Memory B cell (primary cell): Measurements from ENCODE around the gene INSIG1.

ENCODE experiments used
- ATAC-seq: fragments of 150-1000 bp; cut with Tn5 transposase; 2 replicates; pipeline ENCODE4 v1.10.0; 2021; ENCODE audit warnings: low read depth, mild to moderate bottlenecking, moderate library complexity
- DNase-seq, 2 donors: peaks; one replicate each; pipeline ENCODE4 v3.0.0; 2022; ENCODE audit warnings: low spot score in 2 of 2
- H3K27ac Mint-ChIP-seq: one replicate; pipeline ENCODE4 v1.8.0; 2022; ENCODE audit warnings: mild to moderate bottlenecking, moderate library complexity, mixed read lengths
- H3K27me3 Mint-ChIP-seq: one replicate; pipeline ENCODE4 v1.8.0; 2022; ENCODE audit warnings: mixed read lengths
- H3K36me3 Mint-ChIP-seq: one replicate; pipeline ENCODE4 v1.8.0; 2022; ENCODE audit warnings: mild to moderate bottlenecking, mixed read lengths
- H3K4me1 Mint-ChIP-seq: one replicate; pipeline ENCODE4 v1.8.0; 2022; ENCODE audit warnings: mixed read lengths
- H3K4me3 Mint-ChIP-seq: one replicate; pipeline ENCODE4 v1.8.0; 2022; ENCODE audit warnings: mild to moderate bottlenecking, moderate library complexity, mixed read lengths
- H3K9me3 Mint-ChIP-seq: one replicate; pipeline ENCODE4 v1.8.0; 2022; ENCODE audit warnings: mixed read lengths

INSIG1 gene

GRCh38 chr7:155260498-155260872 is 37.2 kb upstream of the INSIG1 start:
- Mint-ChIP-seq H3K36me3 (no peaks in the 10 kb centered on the region), H3K9me3 (no peaks in the 10 kb centered on the region), H3K27ac (no peak overlapping the region), H3K27me3 (peaks cover 7% of the 10 kb centered on the region), H3K4me1 (peaks cover under 1% of the 10 kb centered on the region), H3K4me3 (no peak overlapping the region)
- no peak for ATAC-seq
- no peak for DNase-seq

DNA sequence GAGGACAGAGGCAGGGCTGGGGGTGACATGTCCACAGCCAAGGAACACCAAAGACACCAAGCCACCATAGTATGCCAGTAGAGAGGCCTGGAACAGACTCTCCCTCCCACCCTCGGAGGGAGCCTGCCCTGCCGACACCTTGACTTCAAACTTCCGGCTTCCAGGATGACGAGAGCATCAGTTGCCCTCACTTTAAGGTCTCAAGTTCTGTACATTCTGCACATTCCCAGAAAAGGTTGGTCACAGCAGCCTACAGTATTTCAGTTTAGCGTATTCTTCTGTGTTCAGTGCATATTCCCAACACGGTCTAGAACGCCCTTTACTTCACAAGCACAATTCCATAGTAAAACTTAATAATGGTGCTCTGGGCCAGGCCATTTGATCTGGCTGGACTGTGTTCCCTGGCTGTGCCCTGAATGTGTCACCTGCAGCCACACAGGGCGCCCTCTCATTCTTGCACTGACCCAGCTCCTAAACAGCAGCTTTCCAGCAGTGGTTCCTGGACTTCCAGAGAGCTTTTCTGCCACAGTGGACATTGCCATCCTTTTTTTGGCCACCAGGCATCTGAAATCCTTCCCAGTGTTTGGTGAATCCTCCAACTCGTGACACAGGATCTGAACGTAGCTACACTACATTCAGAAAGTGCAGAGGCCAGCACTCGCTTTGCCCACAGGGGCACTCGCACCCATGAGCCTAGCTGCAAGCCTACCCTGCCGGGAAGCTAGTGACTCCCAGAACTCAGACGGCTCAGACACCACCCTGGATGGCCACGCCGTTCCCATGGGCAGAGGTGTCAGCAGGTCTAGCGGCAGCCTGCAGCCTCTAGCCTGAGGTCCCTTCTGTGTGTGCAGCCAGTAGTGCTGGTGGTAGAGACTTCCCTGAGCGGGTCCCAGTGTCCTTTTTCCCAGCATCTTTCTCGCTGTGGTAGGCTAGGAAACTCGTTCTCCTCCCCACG is 36.4 kb upstream of the INSIG1 start:
- no peaks in the 10 kb centered on the region for H3K4me1 Mint-ChIP-seq
- no peak overlapping the region for H3K4me3 Mint-ChIP-seq
- H3K36me3 Mint-ChIP-seq = no peaks in the 10 kb centered on the region
- ATAC-seq (no peak), DNase-seq (no peak)
- no peak overlapping the region for H3K27ac Mint-ChIP-seq
- no peaks in the 10 kb centered on the region for H3K9me3 Mint-ChIP-seq
- peaks cover 7% of the 10 kb centered on the region for H3K27me3 Mint-ChIP-seq

DNA sequence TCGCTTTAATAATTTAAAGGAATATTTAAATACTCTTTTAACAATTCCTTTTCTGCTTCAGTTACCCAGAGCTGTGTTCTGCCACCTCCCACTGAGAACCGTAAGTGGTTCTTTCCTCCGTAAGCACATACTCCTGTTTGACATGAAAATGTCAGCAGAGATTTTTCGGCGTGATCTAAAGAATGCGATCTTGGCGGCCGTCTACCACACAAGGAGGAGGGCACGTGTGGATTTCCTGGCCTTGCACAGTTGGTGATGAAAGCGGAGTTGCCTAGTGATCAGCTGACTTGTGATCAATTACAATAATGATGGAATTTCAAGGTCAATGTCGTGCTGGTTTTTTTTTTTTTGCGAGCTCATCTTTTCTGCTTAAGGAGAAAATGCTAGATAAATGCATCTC is 35.6 kb upstream of the INSIG1 start:
- Mint-ChIP-seq H3K27me3 (peaks cover 7% of the 10 kb centered on the region), H3K36me3 (no peaks in the 10 kb centered on the region), H3K9me3 (no peaks in the 10 kb centered on the region), H3K27ac (no peak overlapping the region), H3K4me3 (no peak overlapping the region), H3K4me1 (no peaks in the 10 kb centered on the region)
- DNase-seq (no peak), ATAC-seq (no peak)

DNA sequence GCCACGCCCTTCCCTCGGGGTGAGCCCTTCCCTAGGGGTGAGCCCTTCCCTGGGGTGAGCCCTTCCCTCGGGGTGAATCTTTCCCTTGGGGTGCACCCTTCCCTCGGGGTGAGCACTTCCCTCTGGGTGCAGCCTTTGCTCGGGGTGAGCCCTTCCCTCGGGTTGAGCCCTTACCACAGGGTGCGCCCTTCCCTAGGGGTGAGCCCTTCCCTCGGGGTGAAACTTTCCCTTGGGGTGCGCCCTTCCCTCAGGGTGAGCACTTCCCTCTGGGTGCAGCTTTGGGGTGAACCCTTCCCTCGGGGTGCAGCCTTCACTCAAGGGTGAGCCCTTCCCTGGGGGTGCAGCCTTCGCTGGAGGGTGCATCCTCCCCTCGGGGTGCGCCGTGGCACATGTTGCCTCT is 34.6 kb upstream of the INSIG1 start:
- H3K4me1 Mint-ChIP-seq = no peaks in the 10 kb centered on the region
- peaks cover 6% of the 10 kb centered on the region for H3K27me3 Mint-ChIP-seq
- H3K9me3 Mint-ChIP-seq = no peaks in the 10 kb centered on the region
- no peak overlapping the region for H3K4me3 Mint-ChIP-seq
- H3K27ac Mint-ChIP-seq = no peak overlapping the region
- DNase-seq = no peak
- H3K36me3 Mint-ChIP-seq = no peaks in the 10 kb centered on the region
- no peak for ATAC-seq

- Mint-ChIP-seq H3K27me3 (peaks cover 6% of the 10 kb centered on the region), H3K9me3 (peaks cover under 1% of the 10 kb centered on the region), H3K27ac (no peak overlapping the region), H3K4me1 (no peaks in the 10 kb centered on the region), H3K4me3 (no peak overlapping the region), H3K36me3 (no peaks in the 10 kb centered on the region)
- ATAC-seq = no peak
- DNase-seq = no peak
These were observed 34.0 kb upstream of the INSIG1 start for GRCh38 chr7:155263581-155264143.

DNA sequence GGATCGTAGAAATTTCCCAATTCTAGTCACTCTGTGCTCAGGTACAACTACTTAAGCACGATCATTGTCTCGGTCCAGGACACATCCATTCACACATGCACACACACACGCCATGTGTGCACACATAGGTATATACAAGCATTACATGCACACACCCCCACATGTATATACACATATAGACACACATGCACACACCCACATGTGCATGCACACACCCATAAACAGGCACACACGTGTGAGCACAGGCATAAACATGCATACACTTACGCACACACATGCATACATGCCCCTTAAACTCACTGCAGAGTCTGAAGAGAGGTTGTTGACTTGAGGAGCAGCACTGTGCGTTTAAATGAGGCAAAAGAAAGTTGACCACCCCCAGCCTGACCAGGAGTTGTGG is 32.5 kb upstream of the INSIG1 start:
- Mint-ChIP-seq H3K4me1 (no peaks in the 10 kb centered on the region), H3K4me3 (no peak overlapping the region), H3K27me3 (peaks cover 7% of the 10 kb centered on the region), H3K27ac (no peak overlapping the region), H3K36me3 (no peaks in the 10 kb centered on the region), H3K9me3 (peaks cover 1% of the 10 kb centered on the region)
- no peak for DNase-seq
- no peak for ATAC-seq

DNA sequence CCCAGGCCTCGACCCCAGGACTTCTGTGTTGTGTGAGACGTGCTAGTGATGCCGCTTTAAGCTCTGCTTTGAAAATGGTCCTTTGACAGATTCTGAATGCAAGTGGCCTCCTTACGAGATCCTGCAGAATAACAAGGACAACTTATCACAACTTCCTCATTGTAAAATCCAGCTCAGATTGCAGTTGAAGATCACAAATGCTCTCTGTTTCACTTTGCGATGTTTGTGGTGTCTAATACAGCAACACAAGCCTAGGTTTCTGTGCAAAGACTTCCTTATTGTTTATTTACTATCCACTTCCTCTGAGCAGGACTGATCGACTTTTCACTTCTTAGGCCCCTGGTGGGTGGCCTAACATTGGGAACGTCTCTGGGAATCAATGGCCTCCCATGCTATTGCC is 31.7 kb upstream of the INSIG1 start:
- H3K27me3 Mint-ChIP-seq = peaks cover 9% of the 10 kb centered on the region
- ATAC-seq = no peak
- no peak overlapping the region for H3K27ac Mint-ChIP-seq
- H3K36me3 Mint-ChIP-seq = no peaks in the 10 kb centered on the region
- H3K4me3 Mint-ChIP-seq = no peak overlapping the region
- DNase-seq = no peak
- H3K4me1 Mint-ChIP-seq = no peaks in the 10 kb centered on the region
- H3K9me3 Mint-ChIP-seq = peaks cover 1% of the 10 kb centered on the region

DNA sequence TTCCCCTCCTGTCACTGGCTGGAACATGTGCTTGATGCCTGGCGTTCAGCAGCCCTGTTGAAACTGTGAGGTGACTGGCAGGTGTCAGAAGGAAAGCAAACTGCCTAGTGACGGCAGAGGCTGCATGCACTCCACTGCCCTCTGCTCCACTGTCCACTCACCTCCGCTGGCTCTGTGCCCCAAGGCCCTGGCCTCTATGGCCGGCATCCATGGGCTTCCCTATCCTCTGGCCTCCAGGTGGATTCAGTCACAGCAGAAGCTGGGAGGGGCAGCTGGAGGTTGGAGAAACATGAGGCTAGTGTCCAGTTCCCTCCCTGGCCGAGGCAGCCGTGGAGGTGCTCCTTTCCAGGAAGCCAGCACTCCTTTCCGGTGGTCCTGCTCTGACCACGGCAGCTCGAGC is 31.2 kb upstream of the INSIG1 start:
- H3K4me1 Mint-ChIP-seq = no peaks in the 10 kb centered on the region
- H3K4me3 Mint-ChIP-seq = no peak overlapping the region
- peaks cover 9% of the 10 kb centered on the region for H3K27me3 Mint-ChIP-seq
- no peak for ATAC-seq
- no peak overlapping the region for H3K27ac Mint-ChIP-seq
- DNase-seq = no peak
- peaks cover 1% of the 10 kb centered on the region for H3K9me3 Mint-ChIP-seq
- H3K36me3 Mint-ChIP-seq = no peaks in the 10 kb centered on the region

DNA sequence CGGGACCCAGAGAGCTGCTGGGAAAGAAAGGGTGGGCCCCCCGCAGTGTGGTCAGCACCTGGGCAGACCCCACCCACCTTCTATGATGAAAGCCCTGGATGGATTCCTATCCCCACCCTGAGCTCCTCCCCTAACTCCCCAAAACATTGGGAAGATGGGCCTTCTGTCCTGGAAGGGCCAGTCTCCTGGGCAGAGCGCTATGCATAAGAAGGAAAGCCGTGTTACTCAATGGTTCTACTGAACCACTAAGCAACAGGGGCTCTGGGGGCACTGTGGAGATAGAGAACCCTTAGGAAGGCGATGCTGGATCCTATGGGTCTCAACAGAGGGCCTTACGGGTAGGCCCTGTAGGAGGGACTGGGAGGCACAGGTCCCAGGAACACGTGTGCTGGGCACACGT is 30.7 kb upstream of the INSIG1 start:
- DNase-seq (no peak), ATAC-seq (no peak)
- H3K27ac Mint-ChIP-seq = no peak overlapping the region
- peaks cover 1% of the 10 kb centered on the region for H3K9me3 Mint-ChIP-seq
- H3K36me3 Mint-ChIP-seq = no peaks in the 10 kb centered on the region
- H3K27me3 Mint-ChIP-seq = peaks cover 9% of the 10 kb centered on the region
- H3K4me1 Mint-ChIP-seq = no peaks in the 10 kb centered on the region
- no peak overlapping the region for H3K4me3 Mint-ChIP-seq

- no peak overlapping the region for H3K27ac Mint-ChIP-seq
These were observed 30.2 kb upstream of the INSIG1 start for GRCh38 chr7:155267436-155267835.

GRCh38 chr7:155268211-155268610 is 29.5 kb upstream of the INSIG1 start:
- no peak overlapping the region for H3K4me3 Mint-ChIP-seq

More at GRCh38 chr7:155267436-155267835, 30.2 kb upstream of the INSIG1 start:
- ATAC-seq (no peak), DNase-seq (no peak)
- H3K4me1 Mint-ChIP-seq = no peaks in the 10 kb centered on the region
- H3K27me3 Mint-ChIP-seq = peaks cover 7% of the 10 kb centered on the region
- H3K36me3 Mint-ChIP-seq = no peaks in the 10 kb centered on the region
- H3K9me3 Mint-ChIP-seq = peaks cover 1% of the 10 kb centered on the region
- H3K4me3 Mint-ChIP-seq = no peak overlapping the region

DNA sequence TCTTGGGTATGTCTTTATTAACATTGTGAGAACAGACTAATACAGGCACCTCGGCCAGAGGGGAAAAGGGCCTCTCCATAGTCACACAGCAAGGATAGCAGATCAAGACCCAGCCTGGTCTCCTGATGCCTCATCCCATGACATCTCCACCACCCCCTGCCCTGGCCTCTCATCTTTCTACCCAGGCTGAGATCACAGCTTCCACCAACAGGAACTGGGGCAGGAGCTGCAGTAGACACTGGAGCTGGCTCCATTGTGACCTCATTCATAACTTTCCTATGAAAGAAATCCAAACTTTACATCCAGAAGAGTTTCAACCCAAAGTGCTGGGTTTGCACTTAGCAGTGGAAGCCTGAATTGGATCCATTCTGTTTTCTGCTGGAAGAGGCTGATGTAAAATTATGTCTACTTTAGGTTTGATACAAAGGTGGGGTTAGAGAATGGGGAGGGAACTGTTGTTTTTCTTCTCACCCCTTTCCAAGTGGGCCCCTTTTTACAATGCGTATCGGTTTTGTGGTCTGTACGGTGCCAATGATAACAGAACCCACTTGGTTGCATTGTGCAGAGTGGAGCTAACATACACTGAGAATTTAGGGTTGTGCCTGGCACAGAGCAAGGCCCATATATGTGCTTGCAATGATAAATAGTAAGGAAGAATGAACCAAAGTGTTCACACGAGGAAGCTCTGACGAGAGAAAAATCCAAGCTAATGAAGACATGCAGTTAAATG is 28.6 kb upstream of the INSIG1 start:
- H3K36me3 Mint-ChIP-seq = no peaks in the 10 kb centered on the region
- ATAC-seq = no peak

More at GRCh38 chr7:155268211-155268610, 29.5 kb upstream of the INSIG1 start:
- DNase-seq = no peak
- H3K36me3 Mint-ChIP-seq = no peaks in the 10 kb centered on the region
- H3K9me3 Mint-ChIP-seq = peaks cover 1% of the 10 kb centered on the region
- ATAC-seq = no peak
- H3K27me3 Mint-ChIP-seq = peaks cover 11% of the 10 kb centered on the region
- no peak overlapping the region for H3K27ac Mint-ChIP-seq
- H3K4me1 Mint-ChIP-seq = no peaks in the 10 kb centered on the region

GRCh38 chr7:155269766-155270585 is 27.7 kb upstream of the INSIG1 start:
- no peak overlapping the region for H3K4me3 Mint-ChIP-seq
- H3K9me3 Mint-ChIP-seq = peaks cover 1% of the 10 kb centered on the region
- DNase-seq (no peak), ATAC-seq (no peak)
- H3K36me3 Mint-ChIP-seq = no peaks in the 10 kb centered on the region
- no peaks in the 10 kb centered on the region for H3K4me1 Mint-ChIP-seq
- no peak overlapping the region for H3K27ac Mint-ChIP-seq
- peaks cover 16% of the 10 kb centered on the region for H3K27me3 Mint-ChIP-seq

More for the DNA sequence above, 28.6 kb upstream of the INSIG1 start:
- no peak overlapping the region for H3K4me3 Mint-ChIP-seq
- H3K27me3 Mint-ChIP-seq = peaks cover 16% of the 10 kb centered on the region
- no peaks in the 10 kb centered on the region for H3K4me1 Mint-ChIP-seq
- no peak overlapping the region for H3K27ac Mint-ChIP-seq
- DNase-seq = no peak
- peaks cover 1% of the 10 kb centered on the region for H3K9me3 Mint-ChIP-seq
